Gastrocnemius medialis (tissue), 4 donors: ENCODE data around the gene UBE2L3.

Experiments
- CTCF ChIP-seq, 5 experiments: fragments of 450-650 bp in 3 of 5; fragments of 200-600 bp in 2 of 5; sonication (generic) in 2 of 5; IDR thresholded peaks in 4 of 5; conservative IDR thresholded peaks in 1 of 5; 1 replicate in 4 of 5; 2 replicates in 1 of 5; pipeline ENCODE4 v1.5.1; 2016 to 2019; ENCODE audit warnings: antibody characterized with exemption in 5 of 5, mild to moderate bottlenecking in 3 of 5, moderate library complexity in 3 of 5
- POLR2A ChIP-seq, 2 donors: fragments of 450-650 bp; IDR thresholded peaks; one replicate each; pipeline ENCODE4 v1.6.1; 2017; ENCODE audit warnings: antibody characterized with exemption in 2 of 2, mild to moderate bottlenecking in 2 of 2, moderate library complexity in 2 of 2

GRCh38 chr22:21665047-21665851 is 97.7 kb downstream of the UBE2L3 start:
- TF ChIP-seq POLR2A (IDR thresholded peaks at IDR 0.05), result no peak
- TF ChIP-seq CTCF (IDR thresholded peaks at IDR 0.05 in 4 of 5, conservative IDR thresholded peaks at IDR 0.05 in 1 of 5), result no peak
